Middle frontal gyrus (tissue), 1 donor: ENCODE data around the gene UNKL.
"Not testable (repeated sequence)": the region's sequence is repeated elsewhere in the genome, so short reads cannot be mapped to it uniquely, and the experiment has no call there.

Experiments used
- DNase-seq: peaks from one replicate; pipeline ENCODE4 v3.0.0-alpha.2; 2015; ENCODE audit warnings: low spot score; ENCODE audit errors: extremely low spot score

UNKL gene

GRCh38 chr16:1445518-1446203, 31.2 kb upstream of the UNKL start:
- DNase-seq = no peak

GRCh38 chr16:1444730-1445517, 30.4 kb upstream of the UNKL start:
- DNase-seq = no peak

DNA sequence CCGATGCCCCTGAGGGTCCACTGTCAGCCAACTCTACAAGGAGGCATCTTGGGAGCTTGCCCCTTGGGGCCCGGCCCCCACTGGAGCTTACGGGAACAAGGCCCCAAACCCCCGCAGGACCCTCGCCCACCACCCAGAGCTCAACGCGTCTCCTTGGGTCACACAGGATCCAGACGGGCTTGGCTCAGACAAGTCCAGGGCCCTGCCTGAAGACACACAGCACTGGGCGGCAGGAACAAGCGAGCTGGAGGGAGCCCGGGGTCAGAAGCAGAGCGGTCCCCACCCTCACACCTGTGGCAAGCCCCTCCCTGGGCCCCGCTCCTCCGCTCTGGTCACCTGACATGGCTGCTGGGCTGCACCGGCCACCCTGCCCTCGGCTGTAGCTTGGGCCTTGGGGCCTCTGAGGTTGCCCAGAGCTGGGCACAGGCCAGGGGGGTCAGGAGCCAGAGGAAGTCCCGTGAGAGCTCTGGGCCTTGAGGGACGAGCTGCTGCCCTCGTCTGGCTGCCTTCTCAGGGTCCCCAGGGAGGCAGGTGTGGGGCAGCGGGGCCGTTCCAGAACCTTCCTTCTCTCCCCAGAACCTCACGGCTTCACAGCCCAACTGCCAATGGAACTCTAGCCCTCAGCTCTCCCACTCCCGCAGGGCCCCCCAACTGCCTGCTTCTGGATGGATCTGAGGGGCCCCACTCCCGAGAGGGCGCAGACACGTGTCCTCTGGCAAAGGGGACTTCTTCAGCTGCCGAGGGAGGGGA, 29.7 kb upstream of the UNKL start, which contains the start of gene CCDC154:
Gene CCDC154, minus strand, starts transcription at position 577 of the 750 bp plus-strand sequence. Its CDS starts 234 bp downstream, at position 343.
- no peak for DNase-seq

- no peak for DNase-seq
Measured at GRCh38 chr16:1443403-1443973, 29.0 kb upstream of the UNKL start.

GRCh38 chr16:1442697-1443096, 28.2 kb upstream of the UNKL start:
- no peak for DNase-seq

GRCh38 chr16:1441391-1441829, 26.9 kb upstream of the UNKL start:
- no peak for DNase-seq

DNA sequence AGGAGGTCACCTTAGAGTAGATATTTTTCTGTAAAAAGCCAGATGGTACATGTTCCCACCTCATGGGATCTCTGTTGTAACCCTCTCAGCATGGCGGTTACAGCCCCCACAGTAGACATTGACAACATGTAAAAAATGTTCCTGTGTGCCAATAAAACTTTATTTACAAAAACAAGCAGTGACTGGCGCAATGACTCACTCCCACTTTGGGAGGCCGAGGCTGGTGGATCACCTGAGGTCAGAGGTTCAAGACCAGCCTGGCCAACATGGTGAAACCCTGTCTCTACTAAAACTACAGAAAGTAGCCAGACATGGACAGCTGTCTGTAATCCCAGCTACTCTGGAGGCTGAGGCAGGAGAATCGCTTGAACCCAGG, 25.2 kb upstream of the UNKL start:
- DNase-seq = not testable (repeated sequence)

DNA sequence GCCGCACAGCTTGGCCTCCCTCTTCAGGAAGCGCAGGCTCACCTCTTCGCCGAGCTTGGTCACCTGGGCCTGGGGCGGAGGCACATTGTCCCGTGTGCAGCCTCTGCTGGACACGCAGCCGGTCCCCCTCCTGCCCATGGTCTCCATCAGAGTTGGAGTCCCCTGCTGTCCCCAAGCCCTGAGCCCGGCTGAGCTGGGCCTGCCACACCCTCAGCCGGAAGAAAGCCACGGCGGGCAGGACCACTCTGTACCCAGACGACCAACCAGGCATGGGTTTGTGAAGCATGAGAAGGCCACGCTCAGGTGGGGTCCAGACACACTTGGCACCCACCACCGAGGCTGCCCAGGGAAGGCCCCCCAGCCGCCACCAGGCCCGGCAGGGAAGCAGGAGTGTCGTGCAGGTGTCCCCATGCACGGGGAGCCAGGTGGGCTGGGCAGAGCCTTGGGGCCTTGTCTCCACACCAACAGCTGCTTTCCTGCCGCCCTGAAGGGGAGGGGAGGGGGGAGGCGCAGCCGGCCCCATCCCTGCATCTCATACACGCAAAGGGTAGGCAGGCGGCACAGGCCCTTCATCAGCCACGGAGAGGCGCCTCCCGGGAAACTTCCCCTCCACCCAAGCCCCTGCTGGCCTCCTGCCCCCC, 24.7 kb upstream of the UNKL start:
- no peak for DNase-seq

GRCh38 chr16:1438229-1439057, 23.9 kb upstream of the UNKL start:
- no peak for DNase-seq

- no peak for DNase-seq
Measured at GRCh38 chr16:1437606-1438005, 23.1 kb upstream of the UNKL start.

GRCh38 chr16:1436731-1437355, 22.3 kb upstream of the UNKL start:
- no peak for DNase-seq

DNA sequence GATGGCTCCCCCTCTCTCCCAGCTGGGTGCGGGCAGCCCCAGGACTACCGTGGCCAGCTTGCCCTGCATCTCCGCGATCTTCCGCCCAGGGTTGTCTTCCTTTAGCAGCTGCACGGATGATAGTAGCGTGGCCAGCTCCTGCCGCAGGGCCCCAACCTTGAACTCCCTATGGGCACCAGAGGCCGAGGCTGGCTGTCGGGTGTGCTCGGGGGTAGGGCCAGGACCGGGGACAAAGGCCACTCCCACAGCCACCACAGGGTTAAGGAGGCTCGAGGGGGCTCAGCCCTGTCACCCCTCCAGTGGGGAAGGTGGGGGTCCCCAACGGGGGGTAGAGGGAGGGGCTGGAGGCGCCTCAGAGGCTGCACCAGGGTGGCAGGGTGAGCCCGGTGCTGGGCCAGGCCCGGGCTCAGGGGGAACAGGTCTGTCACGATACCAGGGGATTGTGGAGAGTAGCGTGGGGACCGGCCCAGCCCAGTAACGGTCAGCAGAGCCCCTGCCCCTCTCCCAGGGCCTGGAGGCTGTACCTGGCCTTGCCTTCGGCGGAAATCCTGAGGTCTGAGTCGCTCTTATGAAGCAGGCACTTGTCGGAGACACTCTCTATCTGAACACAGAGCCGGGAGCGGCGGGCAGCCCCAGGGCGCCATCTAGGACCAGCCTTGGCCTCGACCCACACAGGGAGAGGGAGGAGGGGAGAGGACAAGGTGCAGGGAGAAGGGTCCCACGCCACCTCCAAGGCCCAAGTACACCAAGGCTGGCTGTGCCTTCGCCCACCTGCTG, 21.6 kb upstream of the UNKL start:
- DNase-seq = no peak

DNA sequence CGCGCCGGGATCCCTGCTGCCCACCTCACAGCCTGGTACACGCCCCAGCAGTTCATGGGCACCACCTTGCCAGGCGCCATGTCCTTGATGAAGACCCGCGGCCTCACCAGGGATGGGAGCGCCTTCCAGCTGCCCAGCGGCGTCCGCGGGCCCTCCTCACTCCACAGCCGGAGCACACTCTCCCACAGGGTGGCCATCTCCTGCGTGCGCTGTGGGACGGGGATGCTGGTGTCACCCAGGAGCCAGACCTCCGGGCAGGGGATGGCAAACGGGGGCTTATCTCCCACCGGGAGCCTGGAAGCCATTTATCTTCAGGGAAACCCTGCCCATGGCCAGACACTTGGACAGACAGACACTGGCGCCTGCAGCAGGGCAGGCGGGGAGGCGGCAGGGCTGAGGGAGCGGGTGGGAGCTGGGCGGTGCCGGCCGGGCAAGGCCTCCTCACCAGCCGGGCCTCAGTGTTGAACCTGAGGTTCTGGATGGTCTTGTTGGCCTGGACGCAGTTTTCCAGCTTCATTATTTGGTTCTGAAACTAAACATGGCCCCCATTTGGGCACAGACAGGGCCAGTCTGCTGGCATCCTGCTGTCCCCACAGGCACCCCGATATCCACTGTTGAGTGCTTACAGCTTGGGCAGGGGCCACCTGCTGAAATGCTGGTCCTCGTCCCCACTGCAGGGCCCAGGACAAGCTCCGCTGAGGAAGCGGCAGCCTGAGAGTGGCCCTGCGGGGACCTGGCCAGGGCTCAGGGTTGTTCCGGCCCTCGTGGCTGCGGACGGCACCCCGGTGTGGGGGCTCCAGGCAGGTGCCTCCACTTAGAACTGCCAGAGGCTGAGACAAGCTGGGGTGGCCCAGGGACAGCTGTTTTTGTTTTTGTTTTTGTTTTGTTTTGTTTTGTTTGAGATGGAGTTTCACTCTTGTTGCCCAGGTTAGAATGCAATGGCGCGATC, 20.4 kb upstream of the UNKL start:
- DNase-seq = no peak

- no peak for DNase-seq
Measured at GRCh38 chr16:1433756-1434155, 19.3 kb upstream of the UNKL start.

- no peak for DNase-seq
Measured at GRCh38 chr16:1433263-1433560, 18.7 kb upstream of the UNKL start.

GRCh38 chr16:1432388-1433262, 18.1 kb upstream of the UNKL start:
- no peak for DNase-seq
